Activated T-cell treated with anti-CD3 and anti-CD28 coated beads for 1 hour (primary cell): ENCODE results near the gene SP6.

ENCODE experiments used
- DNase-seq: peaks from one replicate; pipeline ENCODE4 v3.0.0-alpha.2; 2020; ENCODE audit warnings: low read depth

The SP6 gene

GRCh38 chr17:47853616-47854015, 2.7 kb upstream of the SP6 start:
- DNase-seq = no peak

GRCh38 chr17:47852113-47852949, 1.4 kb upstream of the SP6 start:
- DNase-seq = no peak

- DNase-seq = no peak
Measured at GRCh38 chr17:47851764-47852112, 775 bp upstream of the SP6 start.

GRCh38 chr17:47850373-47850691, 631 bp downstream of the SP6 start:
- DNase-seq = no peak

- DNase-seq = no peak
Measured at GRCh38 chr17:47848198-47848513, 2.8 kb downstream of the SP6 start.

- DNase-seq = no peak
Measured at GRCh38 chr17:47847341-47848197, 3.4 kb downstream of the SP6 start.

- DNase-seq = no peak
Measured at GRCh38 chr17:47846716-47847340, 4.1 kb downstream of the SP6 start.

GRCh38 chr17:47845716-47846075, 5.3 kb downstream of the SP6 start:
- DNase-seq = no peak

- DNase-seq = no peak
Measured at GRCh38 chr17:47844814-47845715, 5.9 kb downstream of the SP6 start.

- no peak for DNase-seq
Measured at GRCh38 chr17:47844227-47844626, 6.7 kb downstream of the SP6 start.

- DNase-seq = no peak
Measured at GRCh38 chr17:47843391-47843730, 7.6 kb downstream of the SP6 start.

- DNase-seq = no peak
Measured at GRCh38 chr17:47841488-47842291, 9.3 kb downstream of the SP6 start.

GRCh38 chr17:47840742-47841487, 10.0 kb downstream of the SP6 start, which contains the start of gene SCRN2:
Gene SCRN2, minus strand, starts transcription at chr17:47841273. Its CDS starts 430 bp downstream, at chr17:47840843.
- DNase-seq = peak; percentile 76

GRCh38 chr17:47840001-47840741, 10.8 kb downstream of the SP6 start:
- DNase-seq = no peak

- DNase-seq = no peak
Measured at GRCh38 chr17:47839071-47839470, 11.9 kb downstream of the SP6 start.

- no peak for DNase-seq
Measured at GRCh38 chr17:47838636-47839035, 12.3 kb downstream of the SP6 start.

GRCh38 chr17:47837401-47838039, 13.4 kb downstream of the SP6 start:
- DNase-seq = no peak

- no peak for DNase-seq
Measured at GRCh38 chr17:47836601-47837000, 14.4 kb downstream of the SP6 start.

- DNase-seq = no peak
Measured at GRCh38 chr17:47834756-47835155, 16.2 kb downstream of the SP6 start.
